SJCRH30 (cell line): ENCODE data around the gene DOCK7. TPM values are rescaled to one million over a fixed set of nuclear protein-coding genes. Genes with fewer than 3 reads are reported as not detected.
"Not testable (repeated sequence)": the region's sequence is repeated elsewhere in the genome, so short reads cannot be mapped to it uniquely, and the experiment has no call there.

Experiments
- DNase-seq, 2 experiments: peaks; one replicate each; pipeline ENCODE4 v3.0.0-alpha.2; 2015 to 2020
- H3K27ac ChIP-seq: fragments of 250-450 bp; sonication (Bioruptor Pico); 2 replicates; pipeline ENCODE4 v1.5.1; 2020; ENCODE audit warnings: mild to moderate bottlenecking, moderate library complexity
- H3K27me3 ChIP-seq: fragments of 250-450 bp; sonication (Bioruptor Pico); 2 replicates; pipeline ENCODE4 v1.5.1; 2020; ENCODE audit warnings: mild to moderate bottlenecking, moderate library complexity
- H3K36me3 ChIP-seq: fragments of 250-450 bp; sonication (Bioruptor Pico); 2 replicates; pipeline ENCODE4 v1.5.1; 2020; ENCODE audit warnings: mild to moderate bottlenecking, moderate library complexity
- H3K4me1 ChIP-seq: fragments of 250-450 bp; sonication (Bioruptor Pico); 2 replicates; pipeline ENCODE4 v1.5.1; 2020; ENCODE audit warnings: mild to moderate bottlenecking, moderate library complexity
- H3K4me3 ChIP-seq: fragments of 250-450 bp; sonication (Bioruptor Pico); 2 replicates; pipeline ENCODE4 v1.5.1; 2020; ENCODE audit warnings: mild to moderate bottlenecking, moderate library complexity
- H3K9me3 ChIP-seq: fragments of 250-450 bp; sonication (Bioruptor Pico); replicated peaks from 2 replicates; pipeline ENCODE4 v1.5.1; 2020; ENCODE audit warnings: mild to moderate bottlenecking, moderate library complexity
- total RNA-seq: library from RNA; depleted of rRNA; stranded (reverse); fragments of >200 nt; shearing (Covaris generic); gene quantifications from 2 replicates; pipeline ENCODE4 v1.2.3, GENCODE V29; 2014

DOCK7 gene
- total RNA-seq, 1 experiment from 2014 or later = 72.2 TPM

DNA sequence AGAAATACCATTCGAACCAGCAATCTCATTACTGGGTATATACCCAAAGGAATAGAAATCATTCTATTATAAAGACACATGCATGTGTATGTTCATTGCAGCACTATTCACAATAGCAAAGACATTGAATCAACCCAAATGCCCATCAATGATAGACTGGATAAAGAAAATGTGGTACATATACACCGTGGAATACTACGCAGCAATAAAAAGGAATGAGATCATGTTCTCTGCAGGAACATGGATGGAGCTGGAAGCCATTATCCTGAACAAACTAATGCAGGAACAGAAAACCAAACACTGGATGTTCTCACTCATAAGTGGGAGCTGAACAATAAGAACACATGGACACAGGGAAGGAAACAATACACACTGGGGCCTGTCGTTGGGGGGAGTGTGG lies 116.7 kb downstream of the DOCK7 start:
- H3K4me3 ChIP-seq, H3K27ac ChIP-seq, H3K4me1 ChIP-seq, H3K9me3 ChIP-seq, DNase-seq, H3K27me3 ChIP-seq: not testable (repeated sequence)
- peaks cover 11% of the 10 kb centered on the region; the same call in 1 of the 2 replicates for H3K36me3 ChIP-seq

DNA sequence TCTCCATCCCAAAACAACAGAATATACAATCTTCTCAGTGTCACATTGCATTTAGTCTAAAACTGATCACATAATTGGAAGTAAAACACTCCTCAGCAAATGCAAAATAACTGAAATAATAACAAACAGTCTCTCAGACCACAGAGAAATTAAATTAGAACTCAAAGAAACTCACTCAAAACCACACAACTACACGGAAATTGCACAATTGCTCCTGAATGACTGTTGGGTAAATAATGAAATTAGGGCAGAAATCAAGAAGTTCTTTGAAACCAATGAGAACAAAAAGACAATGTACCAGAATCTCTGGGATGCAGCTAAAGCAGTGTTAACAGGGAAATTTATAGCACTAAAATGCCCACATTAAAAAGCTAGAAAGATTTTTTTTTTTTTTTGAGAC lies 120.3 kb downstream of the DOCK7 start:
- not testable (repeated sequence) for DNase-seq, H3K9me3 ChIP-seq, H3K27me3 ChIP-seq, H3K4me3 ChIP-seq, H3K27ac ChIP-seq, H3K4me1 ChIP-seq
- peaks cover 11% of the 10 kb centered on the region; the same call in 1 of the 2 replicates for H3K36me3 ChIP-seq

DNA sequence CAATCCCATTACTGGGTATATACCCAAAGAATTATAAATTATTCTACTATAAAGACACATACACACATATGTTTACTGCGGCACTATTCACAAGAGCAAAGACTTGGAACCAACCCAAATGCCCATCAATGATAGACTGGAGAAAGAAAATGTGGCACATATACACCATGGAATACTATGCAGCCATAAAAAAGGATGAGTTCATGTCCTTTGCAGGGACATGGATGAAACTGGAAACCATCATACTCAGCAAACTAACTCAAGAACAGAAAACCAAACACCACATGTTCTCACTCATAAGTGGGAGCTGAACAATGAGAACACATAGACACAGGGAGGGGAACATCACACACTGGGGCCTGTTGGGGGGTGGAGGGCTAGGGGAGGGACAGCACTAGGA lies 121.0 kb downstream of the DOCK7 start:
- not testable (repeated sequence) for H3K27ac ChIP-seq, H3K36me3 ChIP-seq, H3K4me3 ChIP-seq, DNase-seq, H3K4me1 ChIP-seq, H3K27me3 ChIP-seq, H3K9me3 ChIP-seq

DNA sequence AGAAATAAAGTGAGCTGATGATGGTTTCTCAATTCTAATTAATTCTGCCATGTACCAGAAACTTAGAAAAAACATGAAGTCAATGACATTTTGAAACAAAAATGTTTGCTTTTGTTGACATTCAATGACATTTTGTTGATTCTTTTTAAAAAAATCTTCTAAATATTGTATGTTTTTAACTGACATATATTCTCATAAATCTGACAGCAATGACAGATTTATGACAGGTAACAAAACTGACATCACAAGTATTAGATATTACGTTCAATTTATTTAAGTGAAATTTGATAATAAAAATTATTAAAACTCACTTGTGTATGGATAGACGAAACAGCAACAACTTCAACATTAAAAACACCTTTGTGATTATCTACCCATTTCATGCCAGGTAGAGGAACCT lies 126.9 kb downstream of the DOCK7 start:
- no peaks in the 10 kb centered on the region for H3K4me1 ChIP-seq
- no peaks in the 10 kb centered on the region for H3K27me3 ChIP-seq
- H3K9me3 ChIP-seq = no peaks in the 10 kb centered on the region
- no peak overlapping the region for H3K4me3 ChIP-seq
- no peak overlapping the region for H3K27ac ChIP-seq
- DNase-seq = no peak
- peaks cover 16% of the 10 kb centered on the region for H3K36me3 ChIP-seq

DNA sequence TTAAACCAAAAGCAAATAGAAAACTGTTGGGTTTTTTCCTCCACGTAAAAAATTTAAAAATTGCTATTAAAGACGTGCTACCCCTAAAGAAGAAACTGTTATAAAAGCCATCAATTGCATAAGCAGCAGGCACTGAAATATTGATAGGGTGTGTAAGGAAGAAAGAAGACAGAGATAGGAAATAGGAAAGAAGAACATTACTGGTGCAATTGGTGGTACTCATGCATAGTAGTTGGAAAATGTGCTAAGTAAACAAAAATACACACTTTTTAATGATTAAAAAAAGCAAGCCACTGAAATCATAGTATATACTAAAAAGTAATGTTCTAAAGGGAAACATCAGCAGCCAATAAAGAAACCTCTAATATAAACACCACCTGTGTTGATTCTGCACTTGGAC lies 143.6 kb downstream of the DOCK7 start:
- no peaks in the 10 kb centered on the region for H3K4me1 ChIP-seq
- H3K4me3 ChIP-seq = no peak overlapping the region
- no peaks in the 10 kb centered on the region for H3K9me3 ChIP-seq
- H3K36me3 ChIP-seq = no peaks in the 10 kb centered on the region
- DNase-seq = no peak
- no peak overlapping the region for H3K27ac ChIP-seq
- no peaks in the 10 kb centered on the region for H3K27me3 ChIP-seq

DNA sequence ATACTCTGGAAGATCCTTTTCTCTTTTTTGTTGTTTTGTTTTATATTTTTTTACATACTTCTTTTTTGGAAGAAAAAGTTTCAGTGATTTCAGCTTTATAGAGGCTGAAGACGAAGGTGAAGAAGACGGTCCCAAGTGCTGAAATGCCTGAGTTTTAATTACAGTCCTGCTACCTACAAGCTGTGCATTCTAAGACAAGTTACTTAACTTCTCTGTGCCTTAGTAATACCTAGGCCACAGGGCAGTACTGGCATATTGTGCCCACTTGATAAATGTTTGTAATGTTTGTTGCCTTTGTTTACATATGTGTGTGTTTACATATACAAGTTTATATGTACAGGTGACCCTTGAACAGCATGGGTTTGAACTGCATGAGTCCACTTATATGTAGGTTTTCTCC lies 147.1 kb downstream of the DOCK7 start:
- H3K4me1 ChIP-seq = no peaks in the 10 kb centered on the region
- H3K4me3 ChIP-seq = no peak overlapping the region
- H3K27me3 ChIP-seq = no peaks in the 10 kb centered on the region
- H3K36me3 ChIP-seq = peaks cover 11% of the 10 kb centered on the region
- no peak overlapping the region for H3K27ac ChIP-seq
- no peak for DNase-seq
- no peaks in the 10 kb centered on the region for H3K9me3 ChIP-seq

DNA sequence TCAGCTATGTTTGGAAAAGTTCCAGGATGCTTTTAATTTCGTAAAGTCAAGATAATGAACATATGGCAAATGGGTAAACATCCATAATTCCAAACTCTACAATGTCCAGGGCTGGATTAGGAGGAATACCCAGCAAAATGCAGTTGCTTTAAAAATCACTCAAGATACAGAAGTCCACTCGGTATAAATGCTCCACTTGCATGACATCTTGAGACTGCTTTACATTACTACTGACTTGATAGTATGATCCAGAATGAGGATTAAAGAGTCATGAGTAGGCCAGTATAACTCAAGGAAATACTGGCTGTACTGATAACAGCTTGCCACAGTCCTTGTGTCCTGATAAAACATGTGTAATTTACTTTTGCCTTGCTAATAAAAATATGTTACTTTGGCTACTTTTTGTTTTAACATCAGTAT lies 149.1 kb downstream of the DOCK7 start:
- Histone ChIP-seq H3K27me3 (no peaks in the 10 kb centered on the region), H3K27ac (no peak overlapping the region), H3K4me1 (no peaks in the 10 kb centered on the region), H3K4me3 (no peak overlapping the region), H3K36me3 (peaks cover 14% of the 10 kb centered on the region), H3K9me3 (no peaks in the 10 kb centered on the region)
- no peak for DNase-seq

DNA sequence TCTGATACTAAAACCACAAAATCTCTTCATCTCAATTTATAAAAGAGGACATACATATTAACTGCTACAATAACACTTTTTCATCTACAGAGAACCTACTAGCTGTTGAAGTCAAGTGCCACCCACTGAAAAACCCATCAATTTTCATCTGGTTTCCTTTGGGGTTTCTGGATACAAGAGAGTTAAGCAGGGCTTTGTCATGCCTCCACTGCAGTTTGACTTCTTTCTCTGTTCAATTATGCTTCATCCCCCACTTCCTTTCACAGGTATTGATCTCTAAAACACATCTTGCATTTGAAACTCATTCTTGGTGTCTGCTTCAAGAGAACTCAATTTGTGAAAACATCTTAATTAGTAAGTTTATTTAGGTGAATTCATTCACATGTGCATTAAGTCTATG lies 151.3 kb downstream of the DOCK7 start:
- peaks cover 19% of the 10 kb centered on the region for H3K36me3 ChIP-seq
- no peak overlapping the region for H3K27ac ChIP-seq
- H3K9me3 ChIP-seq = no peaks in the 10 kb centered on the region
- no peak for DNase-seq
- no peaks in the 10 kb centered on the region for H3K27me3 ChIP-seq
- H3K4me3 ChIP-seq = no peak overlapping the region
- H3K4me1 ChIP-seq = no peaks in the 10 kb centered on the region

DNA sequence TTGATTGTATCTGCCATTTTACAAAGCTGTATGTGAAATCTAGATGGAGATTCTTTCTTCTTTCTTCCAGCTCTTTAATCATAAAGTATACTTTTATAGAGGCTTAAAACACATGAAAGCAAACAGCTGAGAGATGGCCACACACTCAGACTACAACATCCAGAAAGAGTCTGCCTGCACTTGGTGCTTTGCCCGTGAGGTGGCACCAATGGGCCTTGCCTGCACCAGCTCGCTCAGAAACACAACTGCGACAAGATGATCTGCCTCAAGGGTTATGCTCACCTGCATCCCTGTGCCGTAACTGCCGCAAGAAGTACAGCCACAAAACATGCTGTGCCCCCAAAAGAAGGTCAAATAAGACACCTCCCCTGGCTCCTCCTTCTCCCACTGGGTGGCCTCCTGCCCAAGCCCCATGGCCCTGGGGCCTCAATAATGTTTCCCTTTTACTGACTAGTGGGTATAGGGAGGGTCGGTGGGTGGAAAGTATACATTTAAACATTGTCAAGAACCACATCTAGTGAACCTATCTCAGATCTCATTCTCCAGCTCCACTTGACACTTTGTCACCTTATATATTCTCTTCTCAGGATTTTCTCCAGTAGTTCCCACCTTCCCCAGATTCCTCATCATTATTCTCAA lies 157.6 kb downstream of the DOCK7 start:
- DNase-seq = no peak

DNA sequence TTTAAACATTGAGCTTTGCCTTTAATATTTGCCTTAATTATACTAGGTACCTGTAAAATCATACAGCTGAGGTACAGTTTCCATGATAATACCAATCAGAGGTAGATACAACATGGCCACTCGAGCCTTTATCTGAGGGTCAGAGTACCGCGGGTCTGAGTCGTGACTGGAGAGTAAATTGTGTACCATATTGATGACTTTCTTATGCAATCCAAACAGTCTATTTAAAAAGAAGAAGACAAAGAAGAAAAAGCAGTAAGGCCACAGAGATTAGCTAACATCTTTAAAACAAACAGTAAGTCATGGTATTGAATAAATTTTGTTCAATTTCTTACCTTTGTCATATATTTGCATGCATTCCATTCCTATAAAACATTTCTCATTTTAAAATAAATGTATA lies 159.0 kb downstream of the DOCK7 start:
- Histone ChIP-seq H3K9me3 (no peaks in the 10 kb centered on the region), H3K27ac (no peak overlapping the region), H3K4me3 (no peak overlapping the region), H3K36me3 (peaks cover 28% of the 10 kb centered on the region), H3K4me1 (no peaks in the 10 kb centered on the region), H3K27me3 (no peaks in the 10 kb centered on the region)
- no peak for DNase-seq

More for the DNA sequence above, 157.6 kb downstream of the DOCK7 start:
- Histone ChIP-seq H3K27ac (no peak overlapping the region), H3K36me3 (peaks cover 31% of the 10 kb centered on the region), H3K4me3 (no peak overlapping the region), H3K4me1 (no peaks in the 10 kb centered on the region), H3K27me3 (no peaks in the 10 kb centered on the region), H3K9me3 (no peaks in the 10 kb centered on the region)

DNA sequence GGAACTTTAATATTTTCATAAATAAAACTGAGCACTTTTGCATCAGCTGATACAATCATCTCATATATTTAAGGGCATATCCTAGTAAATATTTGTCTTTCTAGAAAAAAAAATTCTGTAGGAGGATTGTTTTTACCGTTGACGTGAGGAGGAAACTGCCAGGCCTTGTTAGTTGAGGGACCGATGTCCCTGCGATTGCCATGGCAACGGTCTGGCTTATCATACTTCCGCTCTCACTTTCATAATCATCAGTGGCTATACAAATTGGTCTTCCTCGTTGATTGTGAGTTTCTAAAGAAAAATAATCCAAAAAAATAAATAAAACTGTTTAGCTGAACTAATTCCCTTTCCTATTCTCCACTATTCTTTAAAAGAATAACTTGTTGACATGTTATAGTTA lies 160.2 kb downstream of the DOCK7 start:
- DNase-seq = no peak
- Histone ChIP-seq H3K36me3 (peaks cover 24% of the 10 kb centered on the region), H3K9me3 (no peaks in the 10 kb centered on the region), H3K4me3 (no peak overlapping the region), H3K27me3 (no peaks in the 10 kb centered on the region), H3K27ac (no peak overlapping the region), H3K4me1 (no peaks in the 10 kb centered on the region)

DNA sequence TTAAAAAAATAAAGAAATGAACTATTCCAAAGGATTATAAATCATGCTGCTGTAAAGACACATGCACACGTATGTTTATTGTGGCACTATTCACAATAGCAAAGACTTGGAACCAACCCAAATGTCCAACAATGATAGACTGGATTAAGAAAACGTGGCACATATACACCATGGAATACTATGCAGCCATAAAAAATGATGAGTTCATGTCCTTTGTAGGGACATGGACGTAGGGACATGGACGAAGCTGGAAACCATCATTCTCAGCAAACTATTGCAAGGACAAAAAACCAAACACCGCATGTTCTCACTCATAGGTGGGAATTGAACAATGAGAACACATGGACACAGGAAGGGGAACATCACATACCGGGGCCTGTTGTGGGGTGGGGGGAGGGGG lies 160.8 kb downstream of the DOCK7 start:
- not testable (repeated sequence) for DNase-seq

DNA sequence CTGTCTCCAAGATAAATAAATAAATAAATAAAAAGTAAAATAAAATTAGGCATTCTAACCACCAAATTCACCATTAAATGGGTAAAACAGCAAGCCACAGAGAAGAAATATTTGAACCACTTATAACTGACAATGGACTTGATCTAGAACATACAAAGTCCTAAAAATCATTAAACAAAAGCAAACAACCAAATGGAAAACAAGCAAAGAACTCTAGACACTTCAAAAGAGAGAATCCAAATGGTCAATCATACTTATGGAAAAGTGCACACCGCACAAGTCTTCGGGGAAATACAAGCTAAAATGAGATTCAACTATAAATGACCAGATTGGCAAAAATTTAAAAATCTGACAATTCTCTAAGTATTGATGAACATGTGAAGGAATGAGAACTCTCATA lies 164.3 kb downstream of the DOCK7 start:
- Histone ChIP-seq H3K36me3 (peaks cover 18% of the 10 kb centered on the region), H3K27me3 (no peaks in the 10 kb centered on the region), H3K4me3 (no peak overlapping the region), H3K4me1 (no peaks in the 10 kb centered on the region), H3K9me3 (peaks cover 2% of the 10 kb centered on the region), H3K27ac (no peak overlapping the region)
- DNase-seq = no peak

More for the DNA sequence above, 160.8 kb downstream of the DOCK7 start:
- H3K27me3 ChIP-seq, H3K27ac ChIP-seq, H3K4me3 ChIP-seq, H3K9me3 ChIP-seq, H3K4me1 ChIP-seq: not testable (repeated sequence)
- H3K36me3 ChIP-seq = peaks cover 23% of the 10 kb centered on the region

DNA sequence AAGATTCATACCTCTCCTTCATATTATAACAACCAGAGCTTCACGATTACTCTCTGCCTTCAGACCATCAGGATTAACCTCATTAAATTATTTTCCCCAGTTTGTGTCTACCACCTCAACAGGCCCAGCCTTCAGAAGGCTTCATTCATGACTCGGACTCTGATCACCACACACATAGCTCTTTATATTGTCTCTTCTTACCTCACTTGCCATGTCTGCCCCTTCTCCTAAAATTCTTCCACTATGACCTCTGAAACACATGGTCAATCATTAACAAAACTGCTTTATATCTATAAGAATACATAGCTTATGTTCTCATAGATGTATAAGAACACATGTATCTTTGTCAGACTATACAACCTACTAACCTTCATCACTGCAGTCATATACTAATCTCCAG lies 171.6 kb downstream of the DOCK7 start:
- Histone ChIP-seq H3K4me1 (no peaks in the 10 kb centered on the region), H3K27me3 (no peaks in the 10 kb centered on the region), H3K4me3 (no peak overlapping the region), H3K36me3 (peaks cover 8% of the 10 kb centered on the region; the same call in 1 of the 2 replicates), H3K9me3 (peaks cover 6% of the 10 kb centered on the region), H3K27ac (no peak overlapping the region)
- no peak for DNase-seq

DNA sequence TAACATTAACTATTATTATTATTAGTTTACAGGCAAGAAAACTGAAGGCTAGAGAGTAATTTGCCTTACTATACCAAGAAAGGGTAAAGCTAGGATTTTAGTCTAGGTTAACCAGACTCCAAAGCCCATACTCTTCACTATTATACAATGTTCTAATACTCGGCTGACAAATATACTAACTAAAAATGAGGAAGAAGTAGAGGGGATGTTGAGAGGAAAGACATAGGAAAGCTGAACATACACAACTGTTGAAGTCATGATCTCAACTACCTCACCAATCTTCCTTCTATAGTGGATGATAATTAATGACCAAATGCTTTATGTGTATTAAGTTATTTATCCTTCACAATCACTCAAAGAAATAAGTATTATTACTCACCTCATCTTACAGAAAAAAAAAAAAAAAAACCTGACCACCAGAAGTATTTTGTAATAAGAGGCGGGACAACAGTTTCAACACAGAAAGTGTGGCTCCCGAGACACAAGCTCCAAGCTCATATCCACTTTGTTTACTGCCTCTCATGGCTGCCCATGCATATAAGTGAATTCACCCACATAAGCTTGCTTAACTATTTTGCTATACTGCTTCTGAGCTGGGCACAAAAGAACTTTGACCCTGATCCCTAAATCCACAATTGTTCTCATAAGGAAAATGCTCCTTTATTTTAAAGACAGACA lies 173.3 kb downstream of the DOCK7 start:
- Histone ChIP-seq H3K4me1 (no peaks in the 10 kb centered on the region), H3K9me3 (peaks cover 6% of the 10 kb centered on the region), H3K27me3 (no peaks in the 10 kb centered on the region), H3K4me3 (no peak overlapping the region), H3K27ac (no peak overlapping the region), H3K36me3 (peaks cover 8% of the 10 kb centered on the region; the same call in 1 of the 2 replicates)
- no peak for DNase-seq

DNA sequence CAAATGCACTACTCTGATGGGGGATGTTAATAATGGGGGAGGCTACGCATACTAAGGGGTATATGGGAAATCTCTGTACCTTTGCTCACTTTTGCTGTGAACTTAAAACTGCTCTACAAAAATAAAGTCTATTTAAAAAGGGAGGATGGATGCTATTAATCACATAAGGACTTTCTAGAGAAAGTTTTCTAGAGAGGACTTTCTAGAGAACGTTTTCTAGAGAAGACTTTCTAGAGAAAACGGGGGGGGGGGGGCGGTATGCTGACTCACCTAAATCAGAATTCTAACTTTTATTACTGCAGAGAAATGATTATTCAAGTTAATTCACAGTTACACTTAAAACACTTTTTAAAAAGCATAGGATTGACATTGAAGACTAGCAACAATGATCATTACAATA lies 175.2 kb downstream of the DOCK7 start:
- H3K9me3 ChIP-seq = no peaks in the 10 kb centered on the region
- H3K4me3 ChIP-seq = no peak overlapping the region
- DNase-seq = no peak
- H3K27me3 ChIP-seq = no peaks in the 10 kb centered on the region
- H3K36me3 ChIP-seq = peaks cover 17% of the 10 kb centered on the region
- no peaks in the 10 kb centered on the region for H3K4me1 ChIP-seq
- H3K27ac ChIP-seq = no peak overlapping the region
